Measurements from ENCODE around the gene SCGB1D1. TPM values are rescaled to one million over a fixed set of nuclear protein-coding genes. Genes with fewer than 3 reads are reported as not detected.
"Not testable (repeated sequence)": the region's sequence is repeated elsewhere in the genome, so short reads cannot be mapped to it uniquely, and the experiment has no call there.

Gene SCGB1D1
- total RNA-seq, 1 experiment from 2014 or later = not detected

DNA sequence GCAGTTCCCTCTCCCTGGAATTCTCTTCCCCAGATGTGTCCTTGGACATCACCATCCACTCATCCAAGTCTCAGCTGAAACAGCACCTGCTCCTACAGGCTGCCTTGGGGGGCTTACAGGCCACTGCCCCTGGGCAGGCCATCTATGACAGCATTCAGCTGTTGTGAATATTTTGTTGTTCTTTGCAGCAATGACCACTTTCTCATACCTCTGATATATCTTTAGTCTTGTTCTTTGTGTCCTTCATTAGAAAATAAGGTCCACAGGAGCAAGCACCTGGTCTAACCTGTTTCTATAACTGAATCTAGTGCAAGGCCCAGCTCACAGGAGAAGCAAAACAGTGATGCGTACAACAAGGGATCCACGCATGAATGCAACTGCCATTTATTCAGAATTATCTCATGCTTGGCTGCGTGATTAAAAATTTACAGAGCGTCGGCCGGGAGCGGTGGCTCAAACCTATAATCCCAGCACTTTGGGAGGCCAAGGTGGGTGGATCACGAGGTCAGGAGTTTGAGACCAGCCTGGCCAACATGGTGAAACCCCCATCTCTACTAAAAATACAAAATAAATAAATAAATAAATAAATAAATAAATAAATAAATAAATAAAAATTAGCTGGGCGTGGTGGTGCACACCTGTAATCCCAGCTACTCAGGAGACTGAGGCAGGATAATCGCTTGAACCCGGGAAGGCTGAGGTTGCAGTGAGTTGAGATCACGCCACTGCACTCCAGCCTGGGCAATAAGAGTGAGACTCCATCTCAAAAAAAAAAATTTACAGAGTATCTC is 16.5 kb downstream of the SCGB1D1 start:
- in situ Hi-C loops (cut with HindIII; ENCODE audit: low sequenced_read_pairs) = loop anchor here (25.0 kb wide), 1 partner anchor 306 kb away; no protein-coding TSS in a partner anchor
- not testable (repeated sequence) for DNase-seq (ENCODE audit: low spot score)

DNA sequence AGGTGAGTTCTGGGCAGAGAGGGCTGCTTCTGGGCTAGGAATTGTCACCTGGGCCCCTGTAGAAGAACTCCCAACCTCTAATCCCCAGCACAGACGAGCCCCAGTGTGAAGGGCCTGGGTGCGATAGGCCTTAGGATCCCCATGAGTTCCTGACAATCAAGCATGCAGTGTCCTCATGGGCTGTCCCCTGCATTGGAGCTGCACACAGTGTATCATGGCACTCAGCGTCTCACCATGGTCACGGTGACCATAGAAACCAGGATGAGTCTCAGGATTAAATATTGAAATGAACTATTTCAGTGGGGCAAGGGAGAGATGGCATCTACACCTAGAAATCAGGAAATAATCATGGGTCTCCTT is 18.7 kb downstream of the SCGB1D1 start:
- in situ Hi-C loops (cut with HindIII; ENCODE audit: low sequenced_read_pairs) = loop anchor here (25.0 kb wide), 1 partner anchor 304 kb away; no protein-coding TSS in a partner anchor
- no peak for DNase-seq (ENCODE audit: low spot score)

DNA sequence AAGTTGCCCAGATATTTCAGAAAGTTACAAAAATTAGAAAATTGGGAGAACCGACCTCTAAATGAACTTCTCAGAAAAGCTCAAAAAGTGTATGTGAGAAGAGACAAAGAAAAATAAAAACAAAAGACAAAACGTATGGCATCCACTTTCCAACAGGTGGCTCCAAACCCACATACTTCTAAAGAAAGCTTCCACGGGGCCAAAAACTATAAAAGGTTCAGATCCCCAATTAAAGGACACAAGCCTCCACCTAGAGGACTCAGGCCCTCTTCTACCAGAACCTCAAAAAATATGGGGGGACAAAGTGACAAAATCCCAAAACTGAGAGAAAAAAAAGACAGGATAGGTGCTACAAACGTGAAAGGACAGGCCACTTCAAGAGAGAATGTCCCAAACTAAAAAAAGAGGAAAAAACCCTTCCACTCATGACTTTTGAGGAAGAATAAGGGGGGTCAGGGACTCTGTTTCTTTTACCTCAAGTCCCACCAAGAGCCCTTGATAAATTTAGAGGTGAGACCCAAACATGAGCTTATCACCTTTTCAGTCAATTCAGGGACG is 27.3 kb downstream of the SCGB1D1 start:
- DNase-seq (ENCODE audit: low spot score) = peak; percentile 34
- in situ Hi-C loops (cut with HindIII; ENCODE audit: low sequenced_read_pairs) = loop anchor here (25.0 kb wide), 1 partner anchor 295 kb away; no protein-coding TSS in a partner anchor

DNA sequence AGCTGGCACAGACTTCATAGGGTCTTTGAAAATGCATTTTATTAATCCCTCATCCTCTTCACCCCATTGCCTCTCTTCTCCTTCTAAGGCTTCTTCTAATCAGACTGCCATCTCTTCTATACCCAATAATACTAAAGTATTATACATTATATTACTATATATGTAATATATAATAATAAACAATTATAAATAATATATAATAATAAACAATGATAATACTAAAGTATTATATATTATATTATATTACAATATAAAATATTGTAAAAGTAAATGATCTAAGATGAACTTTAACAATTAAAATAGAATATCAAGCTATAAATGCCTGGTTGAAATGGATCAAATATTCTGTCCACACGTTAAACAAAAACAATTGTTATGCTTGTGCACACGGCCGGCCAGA is 31.5 kb downstream of the SCGB1D1 start:
- no peak for DNase-seq (ENCODE audit: low spot score)
- in situ Hi-C loops (cut with HindIII; ENCODE audit: low sequenced_read_pairs) = loop anchor here (25.0 kb wide), 1 partner anchor 291 kb away; no protein-coding TSS in a partner anchor

DNA sequence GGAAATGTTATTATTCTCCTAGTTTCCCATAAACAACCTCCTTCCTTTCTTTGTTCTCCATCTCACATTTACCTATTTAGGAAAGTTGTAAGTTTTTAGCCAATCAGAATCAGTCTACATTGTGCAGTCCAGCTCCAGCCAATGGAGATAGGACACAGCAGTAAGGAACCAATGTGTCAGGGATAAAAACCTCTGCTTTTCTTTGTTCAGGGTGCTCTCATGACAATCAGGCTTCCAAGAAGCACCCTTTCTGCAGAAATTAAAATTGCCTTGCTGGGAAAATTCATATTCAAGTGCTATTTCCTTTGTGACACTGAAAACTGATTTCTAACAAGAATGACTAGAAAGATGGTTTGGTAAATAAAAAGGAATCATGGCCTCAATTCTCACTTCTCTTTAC is 33.1 kb downstream of the SCGB1D1 start:
- in situ Hi-C loops (cut with HindIII; ENCODE audit: low sequenced_read_pairs) = loop anchor here (25.0 kb wide), 1 partner anchor 289 kb away; no protein-coding TSS in a partner anchor

DNA sequence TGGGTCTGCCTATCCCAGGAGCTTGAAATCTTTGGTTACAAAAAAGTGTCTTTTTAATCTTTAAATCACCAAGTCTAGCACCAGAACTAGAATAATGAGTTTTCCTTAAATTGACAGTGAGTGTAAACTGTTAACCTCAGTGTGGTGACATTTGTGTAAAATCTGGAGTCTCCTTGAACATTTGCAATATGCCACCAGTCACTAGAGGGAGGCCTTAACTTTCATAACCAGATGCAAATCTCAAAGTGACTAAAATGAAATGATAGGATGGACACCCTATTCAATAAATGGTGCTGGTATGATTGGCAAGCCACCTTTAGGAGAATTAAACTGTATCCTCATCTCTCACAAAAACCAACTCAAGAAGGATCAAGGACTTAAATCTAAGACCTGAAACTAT is 43.7 kb downstream of the SCGB1D1 start:
- DNase-seq (ENCODE audit: low spot score) = no peak
- in situ Hi-C loops (cut with HindIII; ENCODE audit: low sequenced_read_pairs) = no loop called here

More for the DNA sequence above, 33.1 kb downstream of the SCGB1D1 start:
- no peak for DNase-seq (ENCODE audit: low spot score)

DNA sequence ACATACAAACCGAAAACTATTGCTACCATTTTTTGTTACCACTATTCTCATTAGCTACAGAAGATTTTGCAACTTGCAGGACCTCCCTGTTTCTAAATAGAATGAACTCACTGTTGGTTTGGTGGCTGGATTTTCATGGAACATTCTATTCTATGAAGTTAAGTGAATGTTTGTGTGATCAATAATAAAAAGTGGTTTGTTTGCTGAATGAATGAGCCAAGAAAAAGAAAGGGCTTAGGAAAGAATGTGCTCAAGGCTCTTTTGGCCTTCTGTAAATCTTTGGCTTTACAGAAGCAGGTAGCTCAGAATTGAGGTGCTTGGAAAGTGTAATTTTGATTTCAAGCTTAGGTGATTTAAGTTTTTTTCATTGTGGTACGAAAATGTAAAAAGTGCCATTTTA is 46.2 kb downstream of the SCGB1D1 start:
- no peak for DNase-seq (ENCODE audit: low spot score)

DNA sequence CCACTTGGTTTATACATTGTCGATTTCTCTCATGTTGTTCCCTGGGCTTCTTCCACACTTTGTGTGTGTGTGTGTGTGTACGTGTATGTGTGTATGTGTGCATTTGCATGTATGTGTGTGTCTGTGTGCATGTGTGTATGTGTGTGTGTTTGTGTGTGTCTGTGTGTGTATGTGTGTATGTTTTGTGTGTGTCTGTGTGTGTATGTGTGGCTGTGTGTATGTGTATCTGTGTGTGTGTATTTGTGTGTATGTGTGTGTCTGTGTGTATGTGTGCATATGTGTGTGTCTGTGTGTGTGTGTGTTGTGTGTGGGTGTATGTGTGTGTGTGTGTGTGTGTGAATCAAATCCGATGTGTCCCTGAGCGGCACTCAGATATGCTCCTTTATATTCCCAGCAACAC is 47.5 kb downstream of the SCGB1D1 start:
- in situ Hi-C loops (cut with HindIII; ENCODE audit: low sequenced_read_pairs) = no loop called here

More for the DNA sequence above, 46.2 kb downstream of the SCGB1D1 start:
- in situ Hi-C loops (cut with HindIII; ENCODE audit: low sequenced_read_pairs) = no loop called here

DNA sequence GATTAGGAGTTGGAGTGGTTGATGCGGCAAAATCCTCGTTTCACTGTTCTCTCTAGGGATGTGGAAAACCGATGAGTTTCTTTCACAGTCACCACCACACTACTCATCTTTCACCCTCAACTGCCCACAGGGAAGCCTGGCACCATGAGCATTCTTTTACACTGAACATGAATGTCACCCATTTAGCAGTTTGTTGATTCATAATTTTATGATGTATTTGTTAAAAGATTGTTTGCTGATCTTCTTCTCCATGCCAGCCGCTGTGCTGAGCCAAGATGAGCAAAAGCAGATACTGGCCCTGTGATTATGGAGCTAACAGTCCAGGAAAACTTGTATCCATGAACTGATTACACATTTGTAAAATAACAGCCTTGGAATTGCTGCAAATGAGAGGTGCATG is 48.1 kb downstream of the SCGB1D1 start:
- DNase-seq (ENCODE audit: low spot score) = no peak
- in situ Hi-C loops (cut with HindIII; ENCODE audit: low sequenced_read_pairs) = no loop called here

More for the DNA sequence above, 47.5 kb downstream of the SCGB1D1 start:
- DNase-seq (ENCODE audit: low spot score) = no peak

DNA sequence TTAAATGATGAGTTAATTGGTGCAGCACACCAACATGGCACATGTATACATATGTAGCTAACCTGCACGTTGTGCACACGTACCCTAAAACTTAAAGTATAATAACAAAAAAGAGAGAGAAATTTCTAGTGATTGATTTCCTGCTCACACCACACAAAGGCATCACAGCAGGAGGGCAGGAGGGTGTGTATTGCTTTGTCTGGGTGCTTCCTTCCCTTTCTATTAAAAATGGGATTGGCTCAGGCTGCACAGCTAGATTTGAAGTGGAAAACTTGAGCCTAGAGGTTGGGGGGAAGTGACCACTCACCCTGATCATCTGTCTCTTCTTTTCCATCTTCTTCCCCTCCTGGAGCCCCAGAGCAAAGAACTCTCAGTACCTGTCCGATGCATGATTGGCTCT is 51.1 kb downstream of the SCGB1D1 start:
- DNase-seq (ENCODE audit: low spot score) = no peak
- in situ Hi-C loops (cut with HindIII; ENCODE audit: low sequenced_read_pairs) = no loop called here

DNA sequence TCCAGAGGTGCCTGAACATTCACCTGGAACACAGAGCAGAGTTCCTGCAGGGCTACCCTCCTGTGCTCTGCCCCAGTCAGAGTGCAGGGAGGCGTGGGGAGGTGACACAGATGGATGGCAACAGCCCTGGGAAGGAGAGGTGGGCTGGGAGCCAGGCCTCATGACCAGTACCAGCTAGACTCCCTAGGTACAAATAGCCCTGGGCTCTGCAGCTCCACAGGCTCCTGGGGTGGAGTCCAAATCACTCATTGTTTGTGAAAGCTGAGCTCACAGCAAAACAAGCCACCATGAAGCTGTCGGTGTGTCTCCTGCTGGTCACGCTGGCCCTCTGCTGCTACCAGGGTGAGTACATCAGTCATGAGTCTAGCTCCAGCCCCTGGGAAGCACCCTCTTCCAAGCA is 52.0 kb downstream of the SCGB1D1 start, which contains the start of gene SCGB1D2:
Gene SCGB1D2, plus strand, starts transcription at position 219 of the 400 bp plus-strand sequence. Its CDS starts 69 bp downstream, at position 288.
- in situ Hi-C loops (cut with HindIII; ENCODE audit: low sequenced_read_pairs) = no loop called here
- DNase-seq (ENCODE audit: low spot score) = peak; percentile 94

Other genes starting within 250 kb of the SCGB1D1 start
- gene BEST1, start 239.9 kb upstream of the SCGB1D1 start, total RNA-seq (2014; rRNA removed; shearing (Covaris generic)) = 0.10 and 0.18 TPM in 2 replicates
- 588 and 699 TPM in 2 replicates for gene FTH1, start 222.6 kb upstream of the SCGB1D1 start, total RNA-seq (2014; rRNA removed; shearing (Covaris generic))
- 73.7 and 84.8 TPM in 2 replicates for gene INCENP, start 66.2 kb upstream of the SCGB1D1 start, total RNA-seq (2014; rRNA removed; shearing (Covaris generic))
- gene SCGB2A1, start 18.5 kb downstream of the SCGB1D1 start, total RNA-seq (2014; rRNA removed; shearing (Covaris generic)) = not detected in 2 replicates
- not detected in 2 replicates for gene SCGB1D2, start 52.0 kb downstream of the SCGB1D1 start, total RNA-seq (2014; rRNA removed; shearing (Covaris generic))
- not detected in 2 replicates for gene SCGB2A2, start 79.9 kb downstream of the SCGB1D1 start, total RNA-seq (2014; rRNA removed; shearing (Covaris generic))
- gene SCGB1D4, start 108.9 kb downstream of the SCGB1D1 start, total RNA-seq (2014; rRNA removed; shearing (Covaris generic)) = not detected in 2 replicates
- 26.6 and 28.1 TPM in 2 replicates for gene ASRGL1, start 147.2 kb downstream of the SCGB1D1 start, total RNA-seq (2014; rRNA removed; shearing (Covaris generic))
- not detected in 2 replicates for gene SCGB1A1, start 228.8 kb downstream of the SCGB1D1 start, total RNA-seq (2014; rRNA removed; shearing (Covaris generic))

Measured in G401 (cell line).